ENCODE data around the gene EXOC6B.

The EXOC6B gene

DNA sequence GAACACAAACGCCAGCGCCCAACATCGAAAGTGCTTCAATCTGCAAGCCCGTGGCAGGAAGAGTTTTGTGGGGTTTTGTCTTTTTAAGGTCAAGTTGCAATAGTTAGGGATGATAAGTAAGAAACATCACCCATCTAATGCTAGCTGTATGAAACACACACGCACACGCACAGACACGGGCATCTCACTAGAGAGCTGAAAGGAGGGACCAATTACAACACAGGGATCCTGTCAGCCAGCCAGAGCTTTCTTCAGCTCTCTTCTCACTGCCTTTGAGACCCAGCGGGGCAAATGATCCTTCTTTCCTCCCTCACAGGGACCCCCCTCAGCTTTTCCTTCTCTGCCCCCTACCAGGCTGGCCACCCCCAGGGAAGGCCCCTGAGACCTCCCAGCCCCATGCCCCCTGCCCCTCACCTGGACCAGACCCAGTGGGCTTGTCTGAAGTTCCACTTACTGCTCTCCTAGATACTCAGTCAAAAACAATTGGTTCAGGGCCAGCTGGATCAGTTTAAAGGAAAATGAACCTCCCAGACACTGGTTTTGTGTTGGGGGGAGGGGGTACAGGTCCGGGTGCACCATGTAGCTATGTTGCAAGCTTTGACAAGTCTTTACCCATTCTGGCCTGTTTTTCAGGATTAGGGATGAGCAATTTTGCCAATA lies 696.0 kb downstream of the EXOC6B start:
- no peaks in the 10 kb centered on the region for H3K27me3 ChIP-seq (ENCODE audit: insufficient read depth, low read depth, severe bottlenecking)
- no peaks in the 10 kb centered on the region for H3K36me3 ChIP-seq
- DNase-seq = peak; percentile 4
- no peak overlapping the region for H3K4me3 ChIP-seq (ENCODE audit: low read depth, low read length)
- no peak for TF ChIP-seq CTCF (IDR thresholded peaks at IDR 0.05; ENCODE audit: low read depth, low read length)
- H3K9me3 ChIP-seq (ENCODE audit: severe bottlenecking) = no peaks in the 10 kb centered on the region
- H3K27ac ChIP-seq = no peak overlapping the region

GRCh38 chr2:72128843-72129227 lies 697.0 kb downstream of the EXOC6B start:
- Histone ChIP-seq H3K36me3 (no peaks in the 10 kb centered on the region), H3K27me3 (ENCODE audit: insufficient read depth, low read depth, severe bottlenecking) (no peaks in the 10 kb centered on the region), H3K9me3 (ENCODE audit: severe bottlenecking) (no peaks in the 10 kb centered on the region), H3K4me3 (ENCODE audit: low read depth, low read length) (no peak overlapping the region), H3K27ac (no peak overlapping the region)
- DNase-seq = peak; percentile 12
- TF ChIP-seq CTCF (IDR thresholded peaks at IDR 0.05; ENCODE audit: low read depth, low read length) = no peak

DNA sequence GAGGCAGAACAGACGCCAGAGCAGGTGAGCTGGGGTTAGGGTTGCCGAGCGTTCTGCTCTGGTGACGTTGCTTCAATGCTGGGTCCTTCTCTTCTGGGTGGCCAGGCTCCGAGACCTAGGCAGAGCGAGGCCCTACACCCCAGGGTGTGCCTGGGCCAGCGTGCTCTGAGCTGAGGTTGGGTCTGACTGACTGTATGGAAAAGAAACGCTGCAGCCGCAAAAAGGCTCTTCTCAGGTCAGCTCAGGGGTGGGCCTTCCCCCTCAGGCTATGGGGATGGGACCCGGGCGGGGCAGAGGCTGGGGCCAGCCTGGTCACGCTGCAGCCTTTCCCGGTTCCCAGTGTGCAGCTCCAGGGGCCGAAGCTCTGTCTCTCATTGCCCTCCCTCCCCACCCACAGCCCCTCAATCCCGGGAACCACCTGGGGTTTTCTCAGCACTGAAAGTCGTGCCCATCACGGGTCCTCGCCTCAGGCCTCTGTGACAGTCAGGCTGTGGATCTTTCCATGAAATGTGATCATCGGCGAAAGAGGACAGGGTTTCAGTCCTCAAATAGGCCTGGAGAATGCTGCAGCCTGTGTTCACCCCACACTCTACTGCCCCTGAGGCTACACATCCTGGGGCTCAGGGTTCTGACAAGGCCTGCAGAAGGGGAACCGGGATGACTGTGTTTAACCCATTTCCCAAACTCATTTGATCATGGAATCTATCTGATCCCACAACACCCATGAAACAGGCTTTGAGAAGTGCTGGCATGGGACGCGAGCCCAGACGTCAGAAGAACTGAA lies 697.6 kb downstream of the EXOC6B start:
- Histone ChIP-seq H3K36me3 (no peaks in the 10 kb centered on the region), H3K27ac (no peak overlapping the region), H3K27me3 (ENCODE audit: insufficient read depth, low read depth, severe bottlenecking) (no peaks in the 10 kb centered on the region), H3K9me3 (ENCODE audit: severe bottlenecking) (no peaks in the 10 kb centered on the region), H3K4me3 (ENCODE audit: low read depth, low read length) (no peak overlapping the region)
- DNase-seq = peak; percentile 4
- TF ChIP-seq CTCF (IDR thresholded peaks at IDR 0.05; ENCODE audit: low read depth, low read length) = no peak

DNA sequence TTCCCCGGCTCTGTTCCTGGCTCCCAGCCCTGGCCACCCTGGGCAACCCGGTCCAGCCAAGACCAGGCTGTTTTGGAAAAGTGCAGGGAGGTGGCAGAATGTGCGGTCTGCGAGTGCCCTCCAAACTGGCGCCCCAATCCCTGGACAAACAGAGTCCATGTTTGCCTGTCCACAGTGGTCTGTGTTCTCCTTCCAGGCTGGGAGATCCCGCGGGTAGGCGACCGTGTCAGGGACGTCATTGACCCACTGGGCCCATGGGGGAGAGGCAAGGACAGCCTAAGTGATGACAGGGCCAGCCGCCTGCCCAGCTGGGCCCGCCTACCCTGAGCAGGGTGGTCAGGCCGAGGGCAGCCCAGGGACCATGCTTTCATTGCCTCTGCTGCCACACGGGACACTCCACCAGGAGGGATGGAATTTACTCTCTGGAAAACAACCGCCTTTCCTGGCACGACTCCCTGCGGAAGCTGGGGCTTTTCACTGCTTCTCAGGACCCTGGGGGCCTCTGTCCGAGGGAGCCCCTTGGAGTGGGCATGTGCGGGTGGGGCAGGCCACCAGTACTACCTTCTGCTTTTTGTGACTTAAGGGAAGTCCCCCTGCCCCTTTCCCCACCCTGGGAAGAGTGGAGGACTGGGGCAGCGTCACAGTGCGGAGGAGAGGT lies 698.3 kb downstream of the EXOC6B start:
- H3K27me3 ChIP-seq (ENCODE audit: insufficient read depth, low read depth, severe bottlenecking) = no peaks in the 10 kb centered on the region
- no peaks in the 10 kb centered on the region for H3K9me3 ChIP-seq (ENCODE audit: severe bottlenecking)
- H3K27ac ChIP-seq = no peak overlapping the region
- TF ChIP-seq CTCF (IDR thresholded peaks at IDR 0.05; ENCODE audit: low read depth, low read length) = no peak
- peak; percentile 5 for DNase-seq
- H3K36me3 ChIP-seq = no peaks in the 10 kb centered on the region
- H3K4me3 ChIP-seq (ENCODE audit: low read depth, low read length) = no peak overlapping the region

GRCh38 chr2:72126186-72127100 lies 699.4 kb downstream of the EXOC6B start:
- Histone ChIP-seq H3K27me3 (ENCODE audit: insufficient read depth, low read depth, severe bottlenecking) (no peaks in the 10 kb centered on the region), H3K9me3 (ENCODE audit: severe bottlenecking) (no peaks in the 10 kb centered on the region), H3K27ac (no peak overlapping the region), H3K4me3 (ENCODE audit: low read depth, low read length) (no peak overlapping the region), H3K36me3 (no peaks in the 10 kb centered on the region)
- TF ChIP-seq CTCF (IDR thresholded peaks at IDR 0.05; ENCODE audit: low read depth, low read length) = no peak
- DNase-seq = peak; percentile 5
